ENCODE data around the gene RPL13. TPM values are rescaled to one million over a fixed set of nuclear protein-coding genes. Genes with fewer than 3 reads are reported as not detected.
A peak's percentile ranks its signal among the peaks of the same experiment; 100 is the strongest.

The RPL13 gene
- total RNA-seq, 1 experiment from 2014 or later: 2,846 TPM

- Histone ChIP-seq H3K4me1 (peaks cover 27% of the 10 kb centered on the region), H3K36me3 (ENCODE audit: control insufficient read depth, insufficient read depth, low read length) (0 out of 2 replicates have a peak, but pooled peaks cover 1% of the 10 kb centered on the region), H3K9me3 (no peaks in the 10 kb centered on the region), H3K4me3 (ENCODE audit: low read depth, low read length) (no peak overlapping the region), H3K27me3 (replicated peaks; ENCODE audit: control insufficient read depth, insufficient read depth, low read length) (no peaks in the 10 kb centered on the region)
- TF ChIP-seq CTCF (IDR thresholded peaks at IDR 0.05; ENCODE audit: insufficient read depth in 1 of 2, low read depth in 1 of 2, low read length in 1 of 2, severe bottlenecking in 1 of 2, unreplicated experiment in 1 of 2): no peak
- H3K36me3 Mint-ChIP-seq (ENCODE audit: insufficient read depth, unreplicated experiment): peaks cover 24% of the 10 kb centered on the region
- CTCF ChIA-PET: no interaction called here
- no TSS peak for BruUV-seq (replicated peaks)
- H3K9me3 Mint-ChIP-seq (ENCODE audit: unreplicated experiment): no peaks in the 10 kb centered on the region
- no peak overlapping the region for H3K4me3 Mint-ChIP-seq (ENCODE audit: unreplicated experiment)
- intact Hi-C loops (cut with micrococcal nuclease; ENCODE audit: unreplicated experiment): no loop called here
- H3K27ac Mint-ChIP-seq (ENCODE audit: unreplicated experiment): no peak overlapping the region
- H3K4me1 Mint-ChIP-seq (ENCODE audit: low read depth, unreplicated experiment): peaks cover 14% of the 10 kb centered on the region
- H3K27me3 Mint-ChIP-seq (ENCODE audit: insufficient read depth, unreplicated experiment): no peaks in the 10 kb centered on the region
- POLR2A ChIA-PET: no interaction called here
- no peak for DNase-seq
Observed at GRCh38 chr16:89573826-89574680, 13.6 kb downstream of the RPL13 start.

GRCh38 chr16:89574681-89575246 lies 14.3 kb downstream of the RPL13 start:
- peaks cover 17% of the 10 kb centered on the region for H3K36me3 Mint-ChIP-seq (ENCODE audit: insufficient read depth, unreplicated experiment)
- peaks cover 14% of the 10 kb centered on the region for H3K4me1 Mint-ChIP-seq (ENCODE audit: low read depth, unreplicated experiment)
- no TSS peak for BruUV-seq (replicated peaks)
- TF ChIP-seq CTCF (IDR thresholded peaks at IDR 0.05; ENCODE audit: insufficient read depth in 1 of 2, low read depth in 1 of 2, low read length in 1 of 2, severe bottlenecking in 1 of 2, unreplicated experiment in 1 of 2): peak in 1 of 2 experiments; percentile 11
- Histone ChIP-seq H3K27me3 (replicated peaks; ENCODE audit: control insufficient read depth, insufficient read depth, low read length) (no peaks in the 10 kb centered on the region), H3K4me1 (peaks cover 27% of the 10 kb centered on the region), H3K36me3 (ENCODE audit: control insufficient read depth, insufficient read depth, low read length) (0 out of 2 replicates have a peak, but pooled peaks cover 4% of the 10 kb centered on the region), H3K9me3 (no peaks in the 10 kb centered on the region), H3K4me3 (ENCODE audit: low read depth, low read length) (peak overlapping the region; percentile 86)
- peak overlapping the region; percentile 59 for H3K4me3 Mint-ChIP-seq (ENCODE audit: unreplicated experiment)
- DNase-seq: peak in 1 of 2 experiments; percentile 64
- H3K9me3 Mint-ChIP-seq (ENCODE audit: unreplicated experiment): no peaks in the 10 kb centered on the region
- intact Hi-C loops (cut with micrococcal nuclease; ENCODE audit: unreplicated experiment): no loop called here
- POLR2A ChIA-PET: no interaction called here
- CTCF ChIA-PET: interaction anchor here (0.6 kb wide), 1 partner anchor 261 kb away, joined by 4 read pairs; no protein-coding TSS in a partner anchor
- H3K27me3 Mint-ChIP-seq (ENCODE audit: insufficient read depth, unreplicated experiment): no peaks in the 10 kb centered on the region
- no peak overlapping the region for H3K27ac Mint-ChIP-seq (ENCODE audit: unreplicated experiment)

- no peaks in the 10 kb centered on the region for H3K27me3 ChIP-seq (replicated peaks; ENCODE audit: control insufficient read depth, insufficient read depth, low read length)
- ChIA-PET CTCF (interaction anchor here (0.6 kb wide), 1 partner anchor 262 kb away, joined by 4 read pairs; no protein-coding TSS in a partner anchor), POLR2A (interaction anchor here (0.6 kb wide), 2 partner anchors 55 to 58 kb away, joined by 3 read pairs; no protein-coding TSS in a partner anchor)
- Mint-ChIP-seq H3K27me3 (ENCODE audit: insufficient read depth, unreplicated experiment) (no peaks in the 10 kb centered on the region), H3K36me3 (ENCODE audit: insufficient read depth, unreplicated experiment) (peaks cover 9% of the 10 kb centered on the region), H3K4me1 (ENCODE audit: low read depth, unreplicated experiment) (peaks cover 14% of the 10 kb centered on the region), H3K9me3 (ENCODE audit: unreplicated experiment) (no peaks in the 10 kb centered on the region), H3K4me3 (ENCODE audit: unreplicated experiment) (peak within 1 kb of the TSS; percentile 59), H3K27ac (ENCODE audit: unreplicated experiment) (no peak within 1 kb of the TSS)
- intact Hi-C loops (cut with micrococcal nuclease; ENCODE audit: unreplicated experiment): no loop called here
- TF ChIP-seq CTCF (IDR thresholded peaks at IDR 0.05; ENCODE audit: insufficient read depth in 1 of 2, low read depth in 1 of 2, low read length in 1 of 2, severe bottlenecking in 1 of 2, unreplicated experiment in 1 of 2): no peak
- no TSS peak for BruUV-seq (replicated peaks)
- peak within 1 kb of the TSS; percentile 86 for H3K4me3 ChIP-seq (ENCODE audit: low read depth, low read length)
- peaks cover 27% of the 10 kb centered on the region for H3K4me1 ChIP-seq
- peak in 1 of 2 experiments; percentile 57 for DNase-seq
- H3K9me3 ChIP-seq: no peaks in the 10 kb centered on the region
- 0 out of 2 replicates have a peak, but pooled peaks cover 4% of the 10 kb centered on the region for H3K36me3 ChIP-seq (ENCODE audit: control insufficient read depth, insufficient read depth, low read length)
Observed at GRCh38 chr16:89575247-89576152, 15.0 kb downstream of the RPL13 start, which contains the start of gene CPNE7. Gene CPNE7, plus strand, starts transcription at chr16:89575758. Its CDS starts 140 bp downstream, at chr16:89575898.
